Measurements from ENCODE around the gene XIRP2.
"Not testable (repeated sequence)": the region's sequence is repeated elsewhere in the genome, so short reads cannot be mapped to it uniquely, and the experiment has no call there.

The XIRP2 gene

GRCh38 chr2:167059173-167059572, 170.9 kb downstream of the XIRP2 start:
- DNase-seq = no peak

- no peak for DNase-seq
Observed at GRCh38 chr2:167069855-167070254, 181.6 kb downstream of the XIRP2 start.

GRCh38 chr2:167075708-167076107, 187.4 kb downstream of the XIRP2 start:
- DNase-seq = not testable (repeated sequence)

GRCh38 chr2:167098931-167099330, 210.7 kb downstream of the XIRP2 start:
- not testable (repeated sequence) for DNase-seq

- no peak for DNase-seq
Observed at GRCh38 chr2:167100506-167100905, 212.2 kb downstream of the XIRP2 start.

- DNase-seq = no peak
Observed at GRCh38 chr2:167103028-167103756, 214.9 kb downstream of the XIRP2 start.

GRCh38 chr2:167103757-167104133, 215.5 kb downstream of the XIRP2 start:
- no peak for DNase-seq

- DNase-seq = no peak
Observed at GRCh38 chr2:167104691-167105090, 216.4 kb downstream of the XIRP2 start.

- not testable (repeated sequence) for DNase-seq
Observed at GRCh38 chr2:167109682-167110081, 221.4 kb downstream of the XIRP2 start.

GRCh38 chr2:167110345-167110744, 222.1 kb downstream of the XIRP2 start:
- no peak for DNase-seq

GRCh38 chr2:167114018-167114417, 225.7 kb downstream of the XIRP2 start:
- peak in 1 of 2 donors; percentile 27 for DNase-seq

GRCh38 chr2:167115541-167115940, 227.3 kb downstream of the XIRP2 start:
- no peak for DNase-seq

GRCh38 chr2:167122389-167122788, 234.1 kb downstream of the XIRP2 start:
- DNase-seq = no peak

GRCh38 chr2:167126165-167126564, 237.9 kb downstream of the XIRP2 start:
- no peak for DNase-seq

- peak in 1 of 2 donors; percentile 14 for DNase-seq
Observed at GRCh38 chr2:167127135-167127534, 238.9 kb downstream of the XIRP2 start.

- no peak for DNase-seq
Observed at GRCh38 chr2:167128130-167128529, 239.8 kb downstream of the XIRP2 start.

- DNase-seq = no peak
Observed at GRCh38 chr2:167132066-167132465, 243.8 kb downstream of the XIRP2 start.

GRCh38 chr2:167132906-167133555, 244.8 kb downstream of the XIRP2 start:
- no peak for DNase-seq

GRCh38 chr2:167133614-167134013, 245.3 kb downstream of the XIRP2 start:
- no peak for DNase-seq

GRCh38 chr2:167134381-167135072, 246.2 kb downstream of the XIRP2 start:
- no peak for DNase-seq

- no peak for DNase-seq
Observed at GRCh38 chr2:167135706-167136105, 247.4 kb downstream of the XIRP2 start.

- DNase-seq = no peak
Observed at GRCh38 chr2:167136879-167137596, 248.8 kb downstream of the XIRP2 start.

GRCh38 chr2:167140330-167140729, 252.1 kb downstream of the XIRP2 start:
- no peak for DNase-seq

Measured in inflammatory macrophage treated with lipopolysaccharide for 1 hour (primary cell).